GM19452 (cell line): ENCODE data around the gene C20orf96.
A peak's percentile ranks its signal among the peaks of the same experiment; 100 is the strongest.
"Not testable (repeated sequence)": the region's sequence is repeated elsewhere in the genome, so short reads cannot be mapped to it uniquely, and the experiment has no call there.

Source experiments
- ATAC-seq: cut with Tn5 transposase; IDR thresholded peaks from one replicate; pipeline ENCODE4 v1.9.1; 2021; ENCODE audit not compliant: unreplicated experiment

The C20orf96 gene, protein sequence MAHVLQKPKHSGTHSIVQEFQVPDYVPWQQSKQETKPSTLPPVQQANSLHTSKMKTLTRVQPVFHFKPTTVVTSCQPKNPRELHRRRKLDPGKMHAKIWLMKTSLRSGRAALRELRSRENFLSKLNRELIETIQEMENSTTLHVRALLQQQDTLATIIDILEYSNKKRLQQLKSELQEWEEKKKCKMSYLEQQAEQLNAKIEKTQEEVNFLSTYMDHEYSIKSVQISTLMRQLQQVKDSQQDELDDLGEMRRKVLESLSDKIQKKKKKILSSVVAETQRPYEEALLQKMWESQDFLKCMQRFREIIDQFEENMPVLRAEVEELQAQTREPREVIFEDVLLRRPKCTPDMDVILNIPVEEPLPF

DNA sequence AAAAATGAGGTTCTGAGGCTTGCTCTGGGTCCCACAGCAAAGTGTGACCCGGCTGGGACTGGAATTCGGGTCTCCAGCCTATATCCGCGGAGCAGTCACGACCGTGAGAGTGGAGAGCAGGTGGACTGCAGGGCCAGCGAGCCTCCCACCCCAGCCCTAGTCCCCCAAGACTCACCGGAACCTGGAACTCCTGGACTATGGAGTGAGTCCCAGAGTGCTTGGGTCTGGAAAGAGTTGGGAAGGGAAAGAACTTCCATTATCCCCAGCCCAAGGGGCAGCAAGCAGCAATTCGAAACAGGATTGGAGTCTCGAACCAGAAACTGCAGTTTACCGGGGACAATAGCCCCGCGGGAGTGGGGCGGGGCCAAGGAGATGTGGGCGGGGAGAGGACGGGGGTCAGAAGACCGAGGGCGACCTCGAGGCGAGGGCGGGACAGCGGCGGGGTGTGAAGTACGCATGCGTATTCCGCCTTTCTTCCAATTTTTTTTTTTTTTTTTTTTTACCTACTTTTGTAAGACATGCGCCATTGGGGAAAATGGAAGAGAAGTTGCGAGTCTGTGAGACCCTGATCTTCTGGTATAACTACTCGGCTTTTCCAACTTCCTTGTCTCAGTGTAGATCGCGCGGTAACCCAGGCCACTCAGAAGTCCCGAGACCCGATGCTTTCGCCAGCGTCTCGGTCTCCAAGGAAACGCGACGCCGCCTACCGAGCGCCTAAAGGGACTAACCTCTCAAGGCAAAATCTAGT is at the start of gene C20orf96:
Gene C20orf96, minus strand, starts transcription at position 667 of the 748 bp plus-strand sequence. Its CDS starts 140 bp downstream, at position 527.
- ATAC-seq, result peak; percentile 86

DNA sequence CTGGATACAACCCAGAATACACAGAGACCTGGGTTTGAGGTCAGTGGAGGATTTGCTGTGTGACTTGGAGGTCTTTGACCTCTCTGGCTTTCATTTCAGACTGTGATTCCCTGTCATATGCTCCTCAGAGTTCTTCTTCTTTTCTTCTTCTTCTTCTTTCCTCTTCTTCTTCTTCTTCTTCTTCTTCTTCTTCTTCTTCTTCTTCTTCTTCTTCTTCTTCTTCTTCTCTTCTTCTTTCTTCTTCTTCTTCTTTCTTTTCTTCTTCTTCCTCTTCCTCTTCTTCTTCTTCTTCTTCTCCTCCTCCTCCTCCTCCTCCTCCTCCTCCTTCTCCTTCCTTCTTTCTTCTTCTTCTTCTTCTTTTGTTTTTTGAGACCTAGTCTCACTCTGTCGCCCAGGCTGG is 45.5 kb upstream of the C20orf96 start:
- not testable (repeated sequence) for ATAC-seq

DNA sequence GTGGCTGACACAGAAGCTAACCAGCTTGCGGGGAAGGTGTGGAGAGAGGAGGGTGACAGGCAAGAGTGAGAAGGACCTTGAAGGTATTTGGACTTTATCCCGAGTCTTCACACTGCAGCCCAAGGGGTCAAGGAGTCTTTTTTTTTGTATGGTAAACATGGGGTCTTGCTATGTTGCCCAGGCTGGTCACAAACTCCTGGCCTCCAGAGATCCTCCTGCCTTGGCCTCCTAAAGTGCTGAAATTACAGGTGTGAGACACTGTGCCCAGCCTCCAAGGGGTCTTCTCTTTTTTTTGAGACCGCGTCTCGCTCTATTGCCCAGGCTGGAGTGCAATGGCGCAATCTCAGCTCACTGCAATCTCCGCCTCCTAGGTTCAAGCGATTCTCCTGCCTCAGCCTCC is 44.0 kb upstream of the C20orf96 start:
- no peak for ATAC-seq

DNA sequence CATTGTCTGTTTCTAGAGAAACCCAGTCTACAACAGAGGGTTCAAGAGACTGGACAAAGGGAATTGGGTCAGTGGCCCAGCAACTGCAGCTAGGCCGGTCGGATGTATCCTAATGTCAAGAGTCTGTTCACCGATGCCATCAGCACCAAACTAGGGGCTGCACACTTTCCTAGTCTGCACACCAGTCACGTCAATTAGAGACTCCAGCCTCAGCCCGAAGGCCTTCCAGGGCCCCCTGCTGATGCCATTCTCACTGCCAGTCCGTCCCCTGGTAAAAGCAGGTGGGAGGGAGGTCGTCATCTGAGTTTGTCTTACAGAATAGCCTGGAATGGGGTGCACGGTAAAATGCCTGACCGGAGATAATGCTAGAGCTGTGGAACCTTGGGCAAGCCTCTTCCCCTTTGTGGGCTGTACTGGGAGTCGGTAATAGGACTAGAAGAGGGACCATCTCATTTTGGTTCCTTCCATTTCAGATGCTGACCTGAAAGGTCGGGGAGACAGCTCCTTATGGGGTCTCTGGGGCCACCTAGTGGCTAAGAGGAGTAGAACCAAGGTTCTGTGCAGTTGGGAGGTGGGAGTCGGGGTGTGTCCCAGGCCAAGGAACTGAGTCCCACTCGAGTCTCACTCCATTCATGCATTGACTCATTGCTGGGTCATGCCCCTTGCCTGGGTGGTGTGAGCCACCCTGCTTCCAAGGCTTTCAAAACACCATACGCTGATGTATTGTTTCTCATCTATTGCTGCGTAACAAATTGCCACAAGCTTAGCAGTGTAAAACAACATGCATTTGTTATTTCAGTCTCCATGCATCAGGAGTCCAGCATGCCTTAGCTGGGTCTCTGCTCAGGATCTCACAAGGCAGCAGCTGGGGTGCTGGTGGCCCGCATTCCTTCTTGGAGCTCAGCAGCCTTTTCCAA is 39.9 kb upstream of the C20orf96 start:
- ATAC-seq, result no peak

DNA sequence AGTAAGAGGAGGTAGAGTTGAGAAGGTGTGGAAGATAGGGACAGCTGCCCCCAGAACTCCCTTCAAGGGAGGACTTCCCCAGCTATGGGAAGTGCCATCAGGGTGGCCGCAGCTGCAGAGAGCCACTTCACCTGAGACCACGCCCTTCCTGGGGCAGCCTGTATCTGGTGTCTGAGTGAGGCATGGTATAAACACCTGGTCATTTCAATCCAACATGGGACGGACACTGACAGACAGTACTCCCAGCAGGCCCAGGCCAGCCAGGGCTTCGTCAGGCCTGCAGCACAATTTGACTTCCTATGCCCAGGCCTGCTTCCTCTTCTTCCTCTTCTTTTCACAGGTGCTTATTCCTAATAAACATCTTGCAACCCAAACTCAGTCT is 39.3 kb upstream of the C20orf96 start:
- no peak for ATAC-seq

DNA sequence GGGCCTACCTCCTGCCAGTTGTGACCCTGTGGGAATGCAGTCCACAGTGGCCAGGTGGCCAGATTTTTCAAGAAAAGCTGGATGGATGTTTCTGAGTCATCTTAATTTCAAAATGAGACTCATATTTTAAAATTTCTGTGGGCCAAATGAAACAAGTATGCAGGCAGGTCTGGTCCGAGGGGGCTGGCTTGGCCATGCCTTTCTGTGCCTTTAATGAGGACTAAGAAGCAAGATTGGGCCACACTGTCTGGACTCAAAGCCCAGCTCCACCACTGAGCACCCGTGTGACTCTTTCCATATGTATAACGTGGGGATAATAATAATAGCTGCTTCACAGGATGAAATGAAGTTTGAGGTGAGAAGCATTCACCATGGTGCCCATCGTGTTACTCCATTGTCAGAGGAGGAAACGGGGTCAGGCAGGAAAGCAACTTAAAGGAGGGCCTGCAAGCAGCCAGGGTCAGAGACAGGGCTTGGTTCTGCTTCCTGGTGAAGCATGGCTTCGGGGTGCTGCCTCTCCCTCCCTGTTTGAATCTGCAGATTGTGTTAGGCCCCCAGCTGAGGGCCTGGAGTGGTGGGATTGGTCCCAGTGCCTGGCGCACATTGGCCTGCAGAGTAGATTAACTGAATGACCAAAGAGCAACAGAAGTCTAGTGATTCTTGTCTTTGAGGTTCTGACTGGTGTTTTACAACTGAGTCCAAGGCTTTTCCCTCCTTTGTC is 38.6 kb upstream of the C20orf96 start:
- ATAC-seq, result no peak

DNA sequence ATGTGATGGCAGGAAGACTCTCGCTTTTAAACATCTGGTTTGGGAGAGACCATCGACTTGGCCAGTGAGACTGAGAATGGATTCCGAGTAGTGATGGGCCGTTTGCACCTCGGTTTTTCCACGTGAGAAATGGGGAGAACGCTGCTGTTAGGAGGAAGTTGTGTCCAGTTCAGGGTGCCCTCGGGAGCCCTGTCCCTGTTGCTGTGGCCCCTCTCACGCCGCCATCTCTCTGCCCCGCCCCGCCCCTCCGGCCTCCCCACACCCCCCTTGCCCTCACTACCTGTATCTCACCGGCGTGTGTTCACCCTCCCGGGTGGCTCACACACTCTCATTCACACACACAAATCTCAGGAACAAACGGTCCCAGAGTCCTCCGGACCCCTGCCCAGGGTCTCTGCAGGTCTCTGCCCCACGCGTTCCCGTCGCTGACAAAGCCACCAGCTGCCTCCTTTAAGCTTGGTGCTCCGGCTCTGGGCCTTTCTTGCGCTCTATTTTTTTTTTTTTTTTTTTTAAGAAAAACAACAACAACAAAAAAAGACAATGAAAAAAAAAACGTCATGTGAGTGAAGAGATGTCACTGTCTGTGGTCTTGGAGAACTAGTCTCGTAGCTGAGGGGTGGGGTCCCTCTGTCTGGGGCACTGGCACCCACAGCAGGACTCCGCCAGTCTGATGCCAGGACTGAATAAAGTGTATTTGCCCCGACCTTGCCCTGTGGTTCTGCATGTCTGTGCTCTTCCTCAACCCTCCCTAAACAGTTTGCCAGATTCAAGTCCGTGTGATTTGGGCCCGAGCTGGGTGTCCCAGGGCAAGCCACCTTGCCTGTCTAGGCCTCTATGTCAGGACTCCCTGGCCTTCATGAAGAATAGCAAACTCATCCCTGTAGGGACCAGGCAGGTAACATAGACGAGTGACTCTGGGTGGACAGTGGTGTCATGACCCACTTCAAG is 37.8 kb upstream of the C20orf96 start:
- ATAC-seq, result no peak

DNA sequence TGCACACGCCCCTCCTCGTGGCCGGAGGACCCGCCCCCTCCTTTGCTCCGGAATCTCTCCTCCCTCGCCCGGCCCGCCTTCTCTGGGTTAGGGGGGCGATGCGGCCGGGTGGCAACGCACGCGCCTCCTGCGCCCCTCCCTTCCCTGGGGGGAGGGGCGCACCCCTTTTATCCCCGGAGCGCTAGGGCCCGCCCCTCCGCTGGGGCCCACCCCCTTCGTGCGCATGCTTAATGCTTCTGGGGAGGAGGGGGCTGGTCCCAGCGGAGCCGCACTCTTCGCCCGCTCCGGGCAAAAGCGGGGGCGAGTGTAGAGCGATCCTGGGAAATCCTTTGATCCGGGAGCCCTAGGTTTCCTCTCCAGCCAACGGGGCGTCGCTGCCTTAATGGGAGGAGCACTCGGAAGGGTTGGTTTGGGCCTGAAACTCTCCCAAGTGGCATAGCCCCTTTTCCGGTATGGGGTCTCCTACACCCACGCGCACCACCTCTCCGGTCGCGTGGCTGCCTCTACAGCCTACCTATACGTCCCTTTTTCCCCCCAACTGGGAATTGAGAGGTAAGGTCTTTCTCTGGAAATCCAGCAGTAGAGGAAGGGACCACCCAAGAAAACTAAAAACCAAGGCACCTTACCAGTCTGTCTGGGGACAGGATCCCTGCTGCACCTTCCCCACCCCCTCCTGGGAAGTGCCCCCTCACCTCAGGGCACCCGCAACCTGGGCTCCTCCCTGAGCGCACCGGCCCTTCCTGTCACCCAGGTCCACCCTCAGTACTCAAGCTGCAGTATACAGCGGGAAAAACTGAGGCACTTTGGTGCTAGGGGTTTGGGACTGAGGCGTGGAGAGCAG is 36.9 kb upstream of the C20orf96 start:
- no peak for ATAC-seq

DNA sequence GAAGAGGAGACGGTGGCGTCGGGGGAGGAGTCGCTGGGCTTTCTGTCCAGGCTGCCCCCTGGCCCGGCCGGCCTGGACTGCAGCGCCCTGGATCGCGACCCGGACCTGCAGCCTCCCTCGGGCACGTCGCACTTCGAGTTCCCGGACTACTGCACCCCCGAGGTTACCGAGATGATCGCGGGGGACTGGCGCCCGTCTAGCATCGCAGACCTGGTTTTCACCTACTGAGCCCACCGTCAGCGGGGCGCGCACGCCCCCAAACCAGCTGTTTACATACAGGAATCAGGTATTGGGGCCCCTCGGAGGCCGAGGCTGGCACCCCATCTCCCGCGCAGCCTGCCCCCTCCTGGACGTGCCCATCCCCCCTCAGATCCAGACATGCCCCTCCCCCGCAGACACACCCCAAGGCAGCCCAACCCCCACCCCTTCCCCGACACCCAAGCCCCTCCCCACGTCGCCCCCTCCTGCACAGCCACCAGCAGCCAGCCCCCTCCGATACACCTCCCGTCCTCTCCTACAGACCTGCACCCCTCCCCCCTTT is 36.2 kb upstream of the C20orf96 start:
- no peak for ATAC-seq

DNA sequence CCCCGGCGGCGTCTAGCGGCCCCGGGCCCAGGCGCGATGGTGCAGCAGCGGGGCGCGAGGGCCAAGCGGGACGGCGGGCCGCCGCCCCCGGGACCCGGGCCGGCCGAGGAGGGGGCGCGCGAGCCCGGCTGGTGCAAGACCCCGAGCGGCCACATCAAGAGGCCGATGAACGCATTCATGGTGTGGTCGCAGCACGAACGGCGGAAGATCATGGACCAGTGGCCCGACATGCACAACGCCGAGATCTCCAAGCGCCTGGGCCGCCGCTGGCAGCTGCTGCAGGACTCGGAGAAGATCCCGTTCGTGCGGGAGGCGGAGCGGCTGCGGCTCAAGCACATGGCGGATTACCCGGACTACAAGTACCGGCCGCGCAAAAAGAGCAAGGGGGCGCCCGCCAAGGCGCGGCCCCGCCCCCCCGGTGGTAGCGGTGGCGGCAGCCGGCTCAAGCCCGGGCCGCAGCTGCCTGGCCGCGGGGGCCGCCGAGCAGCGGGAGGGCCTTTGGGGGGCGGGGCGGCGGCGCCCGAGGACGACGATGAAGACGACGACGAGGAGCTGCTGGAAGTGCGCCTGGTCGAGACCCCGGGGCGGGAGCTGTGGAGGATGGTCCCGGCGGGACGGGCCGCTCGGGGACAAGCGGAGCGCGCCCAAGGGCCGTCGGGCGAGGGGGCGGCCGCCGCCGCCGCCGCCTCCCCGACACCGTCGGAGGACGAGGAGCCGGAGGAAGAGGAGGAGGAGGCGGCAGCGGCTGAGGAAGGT is 35.5 kb upstream of the C20orf96 start:
- no peak for ATAC-seq

DNA sequence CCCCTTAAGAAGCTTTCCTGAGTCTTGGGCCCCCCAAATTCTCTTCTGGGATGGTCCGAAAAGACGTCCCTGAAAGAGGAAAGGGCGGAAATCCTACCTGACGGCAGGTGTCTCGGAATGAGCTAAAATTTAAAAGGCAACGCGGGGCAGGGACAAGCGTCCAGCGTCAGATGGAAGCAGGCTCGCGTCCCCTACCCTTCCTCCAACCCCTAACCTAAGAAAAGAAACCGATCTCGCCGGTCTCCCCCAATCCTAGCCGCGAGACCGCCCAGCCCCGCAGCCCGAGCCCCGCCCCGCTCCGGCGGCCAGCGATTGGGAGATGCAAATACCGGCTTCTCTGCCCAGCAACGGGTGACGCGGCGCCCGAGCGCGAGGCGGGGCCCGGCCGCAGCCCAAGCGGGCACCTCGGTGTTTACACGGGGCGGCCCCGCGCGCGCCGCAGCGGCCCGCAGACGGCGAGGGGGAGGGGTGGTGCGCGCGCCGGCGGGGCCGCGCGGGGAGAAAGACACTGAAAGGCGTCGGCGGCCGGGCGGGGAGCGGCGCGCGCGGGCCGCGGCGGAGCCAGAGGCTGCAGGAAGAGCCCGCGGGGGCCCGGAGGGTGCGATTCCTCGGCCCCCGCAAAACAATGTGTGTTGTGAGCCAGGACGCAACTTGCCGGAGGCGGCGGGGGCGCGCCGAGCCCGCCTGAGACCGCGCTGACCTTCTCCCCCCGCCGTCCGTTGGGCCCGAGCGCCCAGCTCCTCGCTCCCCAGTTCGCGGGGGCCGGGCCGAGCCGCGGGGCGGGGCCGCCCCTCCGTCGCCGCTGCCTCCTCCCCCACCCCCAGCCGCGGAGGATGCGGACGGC is 34.7 kb upstream of the C20orf96 start, which contains the start of gene SOX12:
Gene SOX12, plus strand, starts transcription at position 508 of the 844 bp plus-strand sequence. CDS start 373 bp downstream, outside the sequence.
- ATAC-seq, result peak; percentile 79

DNA sequence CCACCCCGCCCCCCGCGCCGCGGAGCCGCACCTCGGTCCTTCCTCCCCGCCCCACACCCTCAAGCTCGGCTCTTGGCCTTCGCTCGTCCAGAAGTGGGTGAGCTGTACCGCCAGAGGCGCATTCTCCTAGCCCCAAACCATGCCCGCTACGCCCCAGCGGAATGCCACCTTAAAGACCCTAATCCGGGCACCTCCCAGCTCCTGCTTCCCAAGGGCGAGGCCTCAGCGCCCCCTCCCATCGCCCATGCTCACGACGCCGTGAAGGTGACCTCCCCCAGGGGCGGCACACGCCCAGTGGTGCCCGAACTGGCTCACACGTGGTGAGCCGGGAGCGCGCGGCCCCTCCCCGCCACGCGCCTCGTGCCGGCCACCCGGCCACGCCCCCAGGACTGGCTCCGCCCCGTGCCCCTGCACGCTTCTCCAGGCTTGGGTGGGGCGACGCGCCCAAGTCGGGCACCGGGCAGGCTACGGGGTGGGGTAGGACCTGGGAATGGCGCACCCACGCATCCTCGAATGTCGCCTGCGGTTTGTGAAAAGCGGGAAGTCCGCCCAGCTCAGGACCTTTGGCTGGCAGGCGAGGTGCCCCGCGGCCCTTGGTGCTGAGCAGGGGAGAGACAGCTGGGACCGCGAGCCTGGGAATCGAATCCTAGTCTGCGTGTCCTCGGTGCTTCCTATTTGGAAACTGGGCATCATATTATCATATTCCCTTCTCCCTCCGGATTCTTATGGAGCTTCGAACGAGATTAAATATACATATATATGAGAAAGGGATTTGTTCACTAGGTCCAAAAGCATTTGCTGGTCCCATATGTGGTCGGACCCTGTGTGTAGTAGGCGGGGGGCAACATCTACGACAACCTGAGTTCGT is 33.9 kb upstream of the C20orf96 start:
- peak; percentile 60 for ATAC-seq

DNA sequence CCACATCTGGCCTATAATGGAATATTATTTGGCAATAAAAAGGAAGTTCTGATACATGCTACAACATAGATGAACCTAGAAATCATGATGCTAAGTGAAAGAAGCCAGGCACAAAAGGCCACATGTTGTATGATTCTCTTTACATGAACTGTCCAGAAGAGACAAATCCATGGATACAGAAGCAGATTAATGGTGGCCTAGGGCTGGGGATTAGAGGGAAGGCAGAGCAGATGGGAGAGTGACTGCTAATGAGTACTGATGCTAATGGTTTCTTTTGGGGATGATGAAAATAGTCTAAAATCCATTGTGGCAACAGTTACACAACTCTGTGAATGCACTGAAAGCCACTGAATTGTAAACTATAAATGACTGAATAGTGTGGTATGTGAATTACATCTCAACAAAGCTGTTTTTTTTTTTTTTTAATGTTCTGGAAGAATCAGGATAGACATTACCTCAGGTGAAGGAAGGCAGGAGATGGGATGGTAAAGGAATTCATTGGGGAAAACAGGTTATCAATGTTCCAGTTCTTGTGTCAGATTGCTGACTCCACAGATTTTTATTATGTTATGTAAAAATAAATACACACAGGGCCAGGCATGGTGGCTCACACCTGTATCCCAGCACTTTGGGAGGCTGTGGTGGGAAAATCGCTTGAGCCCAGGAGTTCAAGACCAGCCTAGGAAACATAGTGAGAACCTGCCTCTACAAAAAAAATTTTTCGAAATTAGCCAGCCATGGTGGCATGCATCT is 25.9 kb upstream of the C20orf96 start:
- no peak for ATAC-seq

DNA sequence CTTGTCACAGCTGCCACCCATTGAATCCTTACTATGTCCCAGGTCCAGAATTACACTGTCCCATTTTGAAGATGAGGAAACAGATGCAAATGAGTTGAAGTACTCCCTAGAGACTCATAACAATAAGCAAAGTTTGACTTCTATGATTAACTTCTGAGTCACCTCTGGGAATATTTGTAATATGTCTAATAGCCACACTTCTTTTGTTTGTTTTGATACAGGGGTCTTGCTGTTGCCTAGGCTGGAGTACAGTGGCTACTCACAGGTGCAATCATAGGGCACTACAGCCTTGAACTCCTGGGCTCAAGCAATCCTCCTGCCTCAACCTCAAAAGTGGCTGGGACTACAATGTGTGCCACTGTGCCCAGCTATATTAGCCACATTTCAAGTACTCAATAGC is 23.4 kb upstream of the C20orf96 start:
- ATAC-seq, result no peak

DNA sequence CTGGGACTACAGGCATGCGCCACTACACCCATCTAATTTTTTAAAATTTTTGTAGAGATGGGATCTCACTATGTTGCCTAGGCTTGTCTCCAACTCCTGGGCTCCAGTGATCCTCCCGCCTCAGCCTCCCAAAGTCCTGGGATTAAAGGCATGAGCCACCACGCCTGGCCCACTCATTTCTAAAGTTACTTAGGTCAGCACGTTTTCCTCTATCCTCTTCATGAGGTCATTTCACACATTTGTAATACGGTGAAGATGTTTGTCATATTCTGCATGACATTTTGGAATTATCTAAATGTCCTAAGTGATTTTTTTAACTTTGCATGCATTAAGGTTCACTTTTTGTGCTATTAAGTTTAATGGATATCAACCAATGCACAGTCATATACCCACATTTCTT is 22.9 kb upstream of the C20orf96 start:
- no peak for ATAC-seq
